GM23248 (cell line): ENCODE data around the gene COPS6. TPM values are rescaled to one million over a fixed set of nuclear protein-coding genes. Genes with fewer than 3 reads are reported as not detected.

ENCODE experiments used
- DNase-seq: peaks from one replicate; pipeline ENCODE4 v3.0.0-alpha.2; 2015
- H2AFZ ChIP-seq: fragments of 200-600 bp; sonication (generic); 2 replicates; pipeline ENCODE4 v1.6.1; 2016; ENCODE audit warnings: antibody characterized with exemption
- H3F3A ChIP-seq: fragments of 200-600 bp; sonication (generic); 2 replicates; pipeline ENCODE4 v1.6.1; 2016; ENCODE audit warnings: mild to moderate bottlenecking, antibody characterized with exemption, mixed run types; ENCODE audit not compliant: insufficient read depth
- H3K27ac ChIP-seq: fragments of 200-600 bp; sonication (generic); 2 replicates; pipeline ENCODE4 v1.5.1; 2016; ENCODE audit warnings: mild to moderate bottlenecking
- H3K27me3 ChIP-seq: fragments of 200-600 bp; sonication (generic); replicated peaks from 2 replicates; pipeline ENCODE4 v1.6.1; 2016; ENCODE audit warnings: mild to moderate bottlenecking; ENCODE audit not compliant: insufficient read depth
- H3K36me3 ChIP-seq: fragments of 200-600 bp; sonication (generic); 2 replicates; pipeline ENCODE4 v1.6.1; 2016; ENCODE audit warnings: low read depth, mild to moderate bottlenecking
- H3K4me1 ChIP-seq: fragments of 200-600 bp; sonication (generic); 2 replicates; pipeline ENCODE4 v1.6.1; 2016; ENCODE audit warnings: mild to moderate bottlenecking; ENCODE audit not compliant: insufficient read depth
- H3K4me2 ChIP-seq: fragments of 200-600 bp; sonication (generic); one replicate; pipeline ENCODE4 v1.6.1; 2016; ENCODE audit warnings: mild to moderate bottlenecking; ENCODE audit not compliant: unreplicated experiment
- H3K4me3 ChIP-seq: fragments of 200-600 bp; sonication (generic); 2 replicates; pipeline ENCODE4 v1.5.1; 2016; ENCODE audit warnings: mild to moderate bottlenecking
- H3K79me2 ChIP-seq: fragments of 200-600 bp; sonication (generic); 2 replicates; pipeline ENCODE4 v1.6.1; 2016; ENCODE audit warnings: mild to moderate bottlenecking; ENCODE audit not compliant: insufficient read depth
- H3K9ac ChIP-seq: fragments of 200-600 bp; sonication (generic); 2 replicates; pipeline ENCODE4 v1.6.1; 2016; ENCODE audit warnings: mild to moderate bottlenecking
- H3K9me2 ChIP-seq: fragments of 200-600 bp; sonication (generic); 2 replicates; pipeline ENCODE4 v1.6.1; 2016; ENCODE audit warnings: mixed run types, mild to moderate bottlenecking, moderate library complexity; ENCODE audit not compliant: insufficient read depth
- H3K9me3 ChIP-seq: fragments of 200-600 bp; sonication (generic); one replicate; pipeline ENCODE4 v1.6.1; 2017; ENCODE audit warnings: low read depth
- H4K20me1 ChIP-seq: fragments of 200-600 bp; sonication (generic); 2 replicates; pipeline ENCODE4 v1.6.0; 2016; ENCODE audit not compliant: insufficient read depth
- EZH2 ChIP-seq: fragments of 200-600 bp; sonication (generic); IDR thresholded peaks from 2 replicates; pipeline ENCODE4 v1.6.1; 2018; ENCODE audit warnings: antibody characterized with exemption, mild to moderate bottlenecking; ENCODE audit not compliant: insufficient read depth, poor library complexity, severe bottlenecking
- EZH2phosphoT487 ChIP-seq: fragments of 200-600 bp; sonication (generic); IDR thresholded peaks from 2 replicates; pipeline ENCODE4 v1.6.1; 2018; ENCODE audit warnings: antibody characterized with exemption, moderate library complexity, mild to moderate bottlenecking, low read depth; ENCODE audit not compliant: insufficient read depth
- WGBS, 2 experiments: methylation state at CpG; one replicate each; pipeline ENCODE4 v1.1.6; 2015 to 2017; ENCODE audit warnings: low lambda C conversion rate in 2 of 2, low coverage in 1 of 2; ENCODE audit errors: missing lambda C conversion rate in 2 of 2; 5-methylcytosine and 5-hydroxymethylcytosine counted together
- in situ Hi-C: fragments of 300-500 bp; cut with MboI; formaldehyde crosslinking; loops from 2 replicates; pipeline ENCODE4 v1.15.0; 2020
- polyA plus RNA-seq: library from polyadenylated mRNA; unstranded; fragments of >200 nt; fragmentation: Nextera tagmentation; extraction: Ambion mirVana; gene quantifications from 2 replicates; pipeline ENCODE4 v1.2.1, GENCODE V29; 2016
- total RNA-seq: library from RNA; depleted of rRNA; stranded (reverse); fragments of >200 nt; shearing (Covaris generic); gene quantifications from 2 replicates; pipeline ENCODE4 v1.2.3, GENCODE V29; 2014

COPS6 gene
- total and polyA plus RNA-seq, 2 experiments from 2014 or later = 79.1 to 214 TPM

- in situ Hi-C loops = no loop called here
- Histone ChIP-seq H3K36me3 (peaks cover 30% of the 10 kb centered on the region), H2AFZ (no peak overlapping the region), H3K9me2 (no peaks in the 10 kb centered on the region), H3K4me1 (peaks cover 36% of the 10 kb centered on the region), H3F3A (peaks cover 81% of the 10 kb centered on the region), H3K27ac (peak overlapping the region; percentile 94), H3K27me3 (no peaks in the 10 kb centered on the region), H3K9me3 (no peaks in the 10 kb centered on the region), H3K9ac (0 out of 2 replicates have a peak overlapping the region, but pooled peaks have one; percentile 83), H3K79me2 (peaks cover 63% of the 10 kb centered on the region), H4K20me1 (no peaks in the 10 kb centered on the region), H3K4me3 (no peak overlapping the region), H3K4me2 (no peak overlapping the region)
- TF ChIP-seq EZH2phosphoT487 (no peak), EZH2 (no peak)
- peak; percentile 47 for DNase-seq
- 39 to 44% methylated on average over 17 to 19 of the region's 19 CpGs for whole genome bisulfite sequencing, 2 experiments
Measured at GRCh38 chr7:100091411-100092181, 2.8 kb downstream of the COPS6 start.

- in situ Hi-C loops = no loop called here
- Histone ChIP-seq H3K4me1 (peaks cover 22% of the 10 kb centered on the region), H2AFZ (no peak overlapping the region), H3F3A (peaks cover 67% of the 10 kb centered on the region), H3K9ac (no peak overlapping the region), H3K36me3 (peaks cover 41% of the 10 kb centered on the region), H3K9me3 (no peaks in the 10 kb centered on the region), H4K20me1 (no peaks in the 10 kb centered on the region), H3K4me3 (no peak overlapping the region), H3K4me2 (no peak overlapping the region), H3K27me3 (no peaks in the 10 kb centered on the region), H3K27ac (no peak overlapping the region), H3K79me2 (peaks cover 73% of the 10 kb centered on the region), H3K9me2 (no peaks in the 10 kb centered on the region)
- 72 to 75% methylated on average over 6 to 8 of the region's 8 CpGs for WGBS, 2 experiments
- DNase-seq = no peak
- no peak for TF ChIP-seq EZH2phosphoT487
- TF ChIP-seq EZH2 = no peak
Measured at GRCh38 chr7:100093054-100093453, 4.3 kb downstream of the COPS6 start.

- no peak for DNase-seq
- whole genome bisulfite sequencing, 2 experiments = 58 to 66% methylated on average over 12 to 13 of the region's 13 CpGs
- no peaks in the 10 kb centered on the region for H4K20me1 ChIP-seq
- no peak overlapping the region for H3K4me3 ChIP-seq
- H3K9me3 ChIP-seq = no peaks in the 10 kb centered on the region
- peaks cover 45% of the 10 kb centered on the region for H3K36me3 ChIP-seq
- TF ChIP-seq EZH2 (no peak), EZH2phosphoT487 (no peak)
- no peaks in the 10 kb centered on the region for H3K9me2 ChIP-seq
- no peak overlapping the region for H3K4me2 ChIP-seq
- peaks cover 66% of the 10 kb centered on the region for H3F3A ChIP-seq
- H3K9ac ChIP-seq = no peak overlapping the region
- peaks cover 18% of the 10 kb centered on the region for H3K4me1 ChIP-seq
- H3K79me2 ChIP-seq = peaks cover 73% of the 10 kb centered on the region
- H3K27me3 ChIP-seq = no peaks in the 10 kb centered on the region
- H2AFZ ChIP-seq = no peak overlapping the region
- H3K27ac ChIP-seq = no peak overlapping the region
- in situ Hi-C loops = no loop called here
Measured at GRCh38 chr7:100093498-100093897, 4.7 kb downstream of the COPS6 start.

GRCh38 chr7:100093925-100094486 is 5.2 kb downstream of the COPS6 start:
- H3K4me1 ChIP-seq = peaks cover 16% of the 10 kb centered on the region
- no peaks in the 10 kb centered on the region for H3K9me3 ChIP-seq
- H4K20me1 ChIP-seq = no peaks in the 10 kb centered on the region
- no peak overlapping the region for H2AFZ ChIP-seq
- peaks cover 67% of the 10 kb centered on the region for H3F3A ChIP-seq
- H3K27me3 ChIP-seq = no peaks in the 10 kb centered on the region
- no peak overlapping the region for H3K4me2 ChIP-seq
- no peak overlapping the region for H3K9ac ChIP-seq
- peaks cover 50% of the 10 kb centered on the region for H3K36me3 ChIP-seq
- in situ Hi-C loops = no loop called here
- 95 to 96% methylated on average over 16 of the region's 16 CpGs for WGBS, 2 experiments
- H3K4me3 ChIP-seq = no peak overlapping the region
- H3K9me2 ChIP-seq = no peaks in the 10 kb centered on the region
- DNase-seq = no peak
- H3K79me2 ChIP-seq = peaks cover 76% of the 10 kb centered on the region
- no peak overlapping the region for H3K27ac ChIP-seq
- TF ChIP-seq EZH2phosphoT487 (no peak), EZH2 (no peak)
